OCI-LY1 (cell line): ENCODE measurements around the gene NFYC.

Experiments
- H2AFZ ChIP-seq: fragments of 200-600 bp; sonication (generic), shearing (Covaris generic); 2 replicates; pipeline ENCODE4 v1.6.0; 2014; ENCODE audit warnings: antibody characterized with exemption, mild to moderate bottlenecking, low read length
- H3F3A ChIP-seq: fragments of 200-600 bp; sonication (generic), shearing (Covaris generic); 2 replicates; pipeline ENCODE4 v1.6.0; 2014; ENCODE audit warnings: mild to moderate bottlenecking, antibody characterized with exemption, low read length, moderate library complexity; ENCODE audit not compliant: insufficient read depth
- H3K27ac ChIP-seq: fragments of 200-600 bp; sonication (generic); 2 replicates; pipeline ENCODE4 v1.5.1; 2014; ENCODE audit warnings: low read length, mixed run types, mild to moderate bottlenecking, low read depth; ENCODE audit not compliant: poor library complexity, severe bottlenecking
- H3K27me3 ChIP-seq: fragments of 200-600 bp; sonication (generic); 2 replicates; pipeline ENCODE4 v1.6.0; 2014; ENCODE audit warnings: antibody characterized with exemption, mild to moderate bottlenecking, low read length, moderate library complexity; ENCODE audit not compliant: insufficient read depth
- H3K36me3 ChIP-seq: fragments of 200-600 bp; sonication (generic); 2 replicates; pipeline ENCODE4 v1.6.1; 2014; ENCODE audit warnings: mild to moderate bottlenecking, antibody characterized with exemption, low read length, moderate library complexity, mixed read lengths; ENCODE audit not compliant: insufficient read depth
- H3K4me1 ChIP-seq: fragments of 200-600 bp; sonication (generic); 2 replicates; pipeline ENCODE4 v1.5.1; 2014; ENCODE audit warnings: mild to moderate bottlenecking, low read length, moderate library complexity; ENCODE audit not compliant: insufficient read depth, severe bottlenecking
- H3K4me2 ChIP-seq: fragments of 200-600 bp; sonication (generic), shearing (Covaris generic); 2 replicates; pipeline ENCODE4 v1.6.1; 2014; ENCODE audit warnings: low read length
- H3K4me3 ChIP-seq: fragments of 200-600 bp; sonication (generic); 2 replicates; pipeline ENCODE4 v1.5.1; 2014; ENCODE audit warnings: low read length, low read depth, mild to moderate bottlenecking, mixed read lengths; ENCODE audit not compliant: poor library complexity, severe bottlenecking
- H3K79me2 ChIP-seq: fragments of 200-600 bp; shearing (Covaris generic); 2 replicates; pipeline ENCODE4 v1.6.1; 2016; ENCODE audit warnings: mixed run types, low read length, mixed read lengths; ENCODE audit not compliant: insufficient read depth
- H3K9ac ChIP-seq: fragments of 200-600 bp; sonication (generic), shearing (Covaris generic); 2 replicates; pipeline ENCODE4 v1.6.1; 2014; ENCODE audit warnings: mild to moderate bottlenecking, low read length, mixed read lengths
- H3K9me2 ChIP-seq: fragments of 200-600 bp; sonication (generic), shearing (Covaris generic); 2 replicates; pipeline ENCODE4 v1.6.1; 2014; ENCODE audit warnings: low read depth, mild to moderate bottlenecking, low read length, mixed read lengths
- H3K9me3 ChIP-seq: fragments of 200-600 bp; shearing (Covaris generic); 2 replicates; pipeline ENCODE4 v1.6.1; 2014; ENCODE audit warnings: low read length, mixed read lengths
- H4K20me1 ChIP-seq: fragments of 200-600 bp; sonication (generic), shearing (Covaris generic); 2 replicates; pipeline ENCODE4 v1.6.0; 2016; ENCODE audit warnings: mild to moderate bottlenecking, low read length; ENCODE audit not compliant: insufficient read depth
- EZH2 ChIP-seq: fragments of 200-600 bp; sonication (generic), shearing (Covaris generic); IDR thresholded peaks from 2 replicates; pipeline ENCODE4 v1.8.0; 2017; ENCODE audit warnings: borderline replicate concordance, mixed run types, mild to moderate bottlenecking, antibody characterized with exemption, low read length, moderate library complexity, mixed read lengths
- TF ChIP-seq, protein P1 (sequence below): fragments of 200-600 bp; sonication (generic), shearing (Covaris generic); IDR thresholded peaks from 2 replicates; pipeline ENCODE4 v1.5.1; 2017; ENCODE audit warnings: mild to moderate bottlenecking, antibody characterized with exemption, low read length, moderate library complexity, mixed read lengths

NFYC gene

GRCh38 chr1:40753142-40753882, 61.8 kb downstream of the NFYC start:
- TF ChIP-seq, protein P1, sequence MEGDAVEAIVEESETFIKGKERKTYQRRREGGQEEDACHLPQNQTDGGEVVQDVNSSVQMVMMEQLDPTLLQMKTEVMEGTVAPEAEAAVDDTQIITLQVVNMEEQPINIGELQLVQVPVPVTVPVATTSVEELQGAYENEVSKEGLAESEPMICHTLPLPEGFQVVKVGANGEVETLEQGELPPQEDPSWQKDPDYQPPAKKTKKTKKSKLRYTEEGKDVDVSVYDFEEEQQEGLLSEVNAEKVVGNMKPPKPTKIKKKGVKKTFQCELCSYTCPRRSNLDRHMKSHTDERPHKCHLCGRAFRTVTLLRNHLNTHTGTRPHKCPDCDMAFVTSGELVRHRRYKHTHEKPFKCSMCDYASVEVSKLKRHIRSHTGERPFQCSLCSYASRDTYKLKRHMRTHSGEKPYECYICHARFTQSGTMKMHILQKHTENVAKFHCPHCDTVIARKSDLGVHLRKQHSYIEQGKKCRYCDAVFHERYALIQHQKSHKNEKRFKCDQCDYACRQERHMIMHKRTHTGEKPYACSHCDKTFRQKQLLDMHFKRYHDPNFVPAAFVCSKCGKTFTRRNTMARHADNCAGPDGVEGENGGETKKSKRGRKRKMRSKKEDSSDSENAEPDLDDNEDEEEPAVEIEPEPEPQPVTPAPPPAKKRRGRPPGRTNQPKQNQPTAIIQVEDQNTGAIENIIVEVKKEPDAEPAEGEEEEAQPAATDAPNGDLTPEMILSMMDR, result no peak
- TF ChIP-seq EZH2, result no peak
- Histone ChIP-seq H3K4me2 (no peak overlapping the region), H3K36me3 (peaks cover 100% of the 10 kb centered on the region)

DNA sequence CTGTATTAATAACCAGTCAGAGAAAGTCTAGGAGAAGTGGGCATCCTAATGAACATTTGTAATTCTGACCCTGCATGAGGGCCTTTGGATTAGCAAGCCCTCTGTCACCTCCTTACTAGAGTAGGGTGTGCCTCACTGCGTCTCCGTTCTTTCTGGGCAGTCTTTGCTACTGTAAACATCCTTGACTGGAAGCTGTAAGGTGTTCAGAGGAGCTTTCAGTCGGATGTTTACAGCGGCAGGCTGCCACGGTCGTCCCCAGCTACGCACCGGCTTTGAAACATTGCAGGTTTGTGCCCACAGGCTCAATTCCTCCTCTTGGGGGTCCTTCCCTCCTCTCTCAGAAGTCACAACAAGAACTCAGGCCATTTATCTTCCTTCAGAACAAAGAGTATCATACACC, 62.7 kb downstream of the NFYC start:
- H3K4me1 ChIP-seq, result no peaks in the 10 kb centered on the region
- no peaks in the 10 kb centered on the region for H4K20me1 ChIP-seq
- H3K9me2 ChIP-seq, result no peaks in the 10 kb centered on the region
- TF ChIP-seq EZH2, result no peak
- TF ChIP-seq, protein P1, result no peak
- no peaks in the 10 kb centered on the region for H3K27me3 ChIP-seq
- H3K4me3 ChIP-seq, result no peak overlapping the region
- H3K4me2 ChIP-seq, result no peak overlapping the region
- no peak overlapping the region for H3K27ac ChIP-seq
- H2AFZ ChIP-seq, result no peak overlapping the region
- peaks cover 100% of the 10 kb centered on the region for H3K36me3 ChIP-seq
- H3K79me2 ChIP-seq, result no peaks in the 10 kb centered on the region
- no peaks in the 10 kb centered on the region for H3F3A ChIP-seq
- H3K9me3 ChIP-seq, result no peaks in the 10 kb centered on the region
- no peak overlapping the region for H3K9ac ChIP-seq

More at GRCh38 chr1:40753142-40753882, 61.8 kb downstream of the NFYC start:
- H3K79me2 ChIP-seq, result no peaks in the 10 kb centered on the region
- no peak overlapping the region for H2AFZ ChIP-seq
- H4K20me1 ChIP-seq, result no peaks in the 10 kb centered on the region
- no peak overlapping the region for H3K4me3 ChIP-seq
- no peak overlapping the region for H3K27ac ChIP-seq
- H3K27me3 ChIP-seq, result no peaks in the 10 kb centered on the region
- no peaks in the 10 kb centered on the region for H3K4me1 ChIP-seq
- no peaks in the 10 kb centered on the region for H3K9me2 ChIP-seq
- no peaks in the 10 kb centered on the region for H3K9me3 ChIP-seq
- H3K9ac ChIP-seq, result no peak overlapping the region
- H3F3A ChIP-seq, result no peaks in the 10 kb centered on the region

GRCh38 chr1:40755067-40755466, 63.6 kb downstream of the NFYC start:
- TF ChIP-seq, protein P1, result no peak
- no peak for TF ChIP-seq EZH2
- Histone ChIP-seq H3K4me1 (no peaks in the 10 kb centered on the region), H3K27ac (no peak overlapping the region), H3F3A (no peaks in the 10 kb centered on the region), H3K9me2 (no peaks in the 10 kb centered on the region), H2AFZ (no peak overlapping the region), H3K79me2 (no peaks in the 10 kb centered on the region), H3K36me3 (peaks cover 100% of the 10 kb centered on the region), H3K9ac (no peak overlapping the region), H3K27me3 (no peaks in the 10 kb centered on the region), H3K4me2 (no peak overlapping the region), H3K4me3 (no peak overlapping the region), H4K20me1 (no peaks in the 10 kb centered on the region), H3K9me3 (no peaks in the 10 kb centered on the region)
